IMR-90 (cell line): ENCODE results near the gene ADAMTS8. TPM values are rescaled to one million over a fixed set of nuclear protein-coding genes. Genes with fewer than 3 reads are reported as not detected.
A peak's percentile ranks its signal among the peaks of the same experiment; 100 is the strongest.

Experiments
- ATAC-seq: fragments of 200-7000 bp; cut with Tn5 transposase; 2 replicates; pipeline ENCODE4 v1.9.1; 2020; ENCODE audit warnings: low read depth, mild to moderate bottlenecking, moderate library complexity
- BruUV-seq: library from RNA; stranded (reverse); fragments of 400-500 nt; replicated peaks from 2 replicates; lab custom pipeline; 2021; lab: Mats Ljungman, UMichigan
- CTCF ChIA-PET: fragments of 300-600 bp; formaldehyde crosslinking; extraction: SDS; loops from one replicate; lab custom pipeline; 2021; ENCODE audit warnings: antibody characterized with exemption; lab: Yijun Ruan, JAX
- POLR2A ChIA-PET: fragments of 300-600 bp; sonication (Branson Sonifier 250); formaldehyde crosslinking; loops from one replicate; lab custom pipeline; 2022; ENCODE audit warnings: antibody characterized with exemption; ENCODE audit not compliant: unreplicated experiment; lab: Charles Lee
- DNase-seq: peaks from one replicate; pipeline ENCODE4 v3.0.0; 2013
- H2AFZ ChIP-seq: replicated peaks from 2 replicates; pipeline ENCODE3; 2013; ENCODE audit warnings: low read length, mild to moderate bottlenecking; ENCODE audit not compliant: poor library complexity
- H2AK5ac ChIP-seq: 2 replicates; pipeline ENCODE4 v1.6.1; 2013; ENCODE audit warnings: low read depth, low read length, inconsistent platforms
- H2AK9ac ChIP-seq: replicated peaks from 2 replicates; pipeline ENCODE3; 2013; ENCODE audit warnings: mild to moderate bottlenecking, low read depth, low read length, moderate library complexity; ENCODE audit not compliant: poor library complexity
- H2BK120ac ChIP-seq: 2 replicates; pipeline ENCODE4 v1.6.1; 2013; ENCODE audit warnings: low read depth, low read length, inconsistent platforms
- H2BK15ac ChIP-seq: 3 replicates; pipeline ENCODE4 v1.6.1; 2013; ENCODE audit warnings: low read depth, low read length, inconsistent platforms
- H2BK20ac ChIP-seq: 2 replicates; pipeline ENCODE4 v1.6.1; 2013; ENCODE audit warnings: low read depth, mild to moderate bottlenecking, inconsistent platforms, low read length, moderate library complexity
- H2BK5ac ChIP-seq: 2 replicates; pipeline ENCODE4 v1.6.1; 2013; ENCODE audit warnings: mild to moderate bottlenecking, low read depth, low read length, inconsistent platforms; ENCODE audit not compliant: poor library complexity, severe bottlenecking
- H3K14ac ChIP-seq: replicated peaks from 2 replicates; pipeline ENCODE4 v1.6.1; 2013; ENCODE audit warnings: low read depth, low read length, inconsistent platforms
- H3K18ac ChIP-seq: 2 replicates; pipeline ENCODE4 v1.6.1; 2013; ENCODE audit warnings: low read depth, low read length, control low read depth
- H3K23ac ChIP-seq: 2 replicates; pipeline ENCODE4 v1.6.1; 2013; ENCODE audit warnings: low read depth, low read length, inconsistent platforms
- H3K27ac ChIP-seq: 2 replicates; pipeline ENCODE4 v1.5.1; 2013; ENCODE audit warnings: mild to moderate bottlenecking, control low read depth, low read length; ENCODE audit not compliant: insufficient read depth
- H3K27me3 ChIP-seq: 2 replicates; pipeline ENCODE4 v1.6.1; 2013; ENCODE audit warnings: low read length; ENCODE audit not compliant: control insufficient read depth, insufficient read depth
- H3K36me3 ChIP-seq: 2 replicates; pipeline ENCODE4 v1.6.1; 2013; ENCODE audit warnings: low read length, mixed read lengths; ENCODE audit not compliant: control insufficient read depth, insufficient read depth
- H3K4ac ChIP-seq: 2 replicates; pipeline ENCODE4 v1.6.1; 2013; ENCODE audit warnings: low read depth, low read length, inconsistent platforms
- H3K4me1 ChIP-seq: 2 replicates; pipeline ENCODE4 v1.6.1; 2013; ENCODE audit warnings: low read length, mixed read lengths; ENCODE audit not compliant: control insufficient read depth, insufficient read depth
- H3K4me2 ChIP-seq: 2 replicates; pipeline ENCODE4 v1.6.1; 2013; ENCODE audit warnings: low read depth, mild to moderate bottlenecking, control low read depth, low read length, moderate library complexity
- H3K4me3 ChIP-seq: 2 replicates; pipeline ENCODE4 v1.5.1; 2013; ENCODE audit warnings: low read depth, mild to moderate bottlenecking, control low read depth, low read length, moderate library complexity; ENCODE audit not compliant: insufficient read depth
- H3K56ac ChIP-seq: 2 replicates; pipeline ENCODE4 v1.6.1; 2013; ENCODE audit warnings: low read length, inconsistent platforms; ENCODE audit not compliant: insufficient read depth; ENCODE audit errors: extremely low read depth
- H3K79me1 ChIP-seq, 2 experiments: 2 replicates each; pipeline ENCODE4 v1.6.1; 2013; ENCODE audit warnings: low read length in 2 of 2, inconsistent platforms in 1 of 2, low read depth in 1 of 2
- H3K9ac ChIP-seq: 2 replicates; pipeline ENCODE4 v1.6.1; 2013; ENCODE audit warnings: low read depth, low read length, control low read depth
- H3K9me1 ChIP-seq: 2 replicates; pipeline ENCODE4 v1.6.1; 2013; ENCODE audit warnings: low read length, inconsistent platforms; ENCODE audit not compliant: insufficient read depth
- H3K9me3 ChIP-seq: 2 replicates; pipeline ENCODE4 v1.6.1; 2013; ENCODE audit warnings: low read length; ENCODE audit not compliant: control insufficient read depth, insufficient read depth
- H4K20me1 ChIP-seq: 2 replicates; pipeline ENCODE4 v1.6.1; 2013; ENCODE audit warnings: low read length, inconsistent platforms; ENCODE audit not compliant: insufficient read depth
- H4K5ac ChIP-seq: 2 replicates; pipeline ENCODE4 v1.6.1; 2013; ENCODE audit warnings: mild to moderate bottlenecking, low read depth, low read length, control low read depth
- H4K8ac ChIP-seq, 2 experiments: 2 replicates each; pipeline ENCODE4 v1.6.1; 2013; ENCODE audit warnings: low read depth in 2 of 2, low read length in 2 of 2, control low read depth in 1 of 2, inconsistent platforms in 1 of 2
- H4K91ac ChIP-seq: 2 replicates; pipeline ENCODE4 v1.6.1; 2013; ENCODE audit warnings: low read depth, low read length, inconsistent platforms; ENCODE audit not compliant: insufficient read depth
- BHLHE40 ChIP-seq: fragments of 150-350 bp; IDR thresholded peaks from 2 replicates; pipeline ENCODE4 v1.6.1; 2016; ENCODE audit warnings: mild to moderate bottlenecking, low read depth, low read length
- CHD1 ChIP-seq: IDR thresholded peaks from 2 replicates; pipeline ENCODE4 v1.6.1; 2012; ENCODE audit warnings: low read depth, low read length, improper control_type of control experiment
- ELK1 ChIP-seq: fragments of 150-350 bp; IDR thresholded peaks from 2 replicates; pipeline ENCODE4 v1.6.1; 2016; ENCODE audit warnings: low read depth, mild to moderate bottlenecking, low read length, moderate library complexity, borderline replicate concordance
- MAZ ChIP-seq: IDR thresholded peaks from 2 replicates; pipeline ENCODE4 v1.6.1; 2012; ENCODE audit warnings: low read depth, mild to moderate bottlenecking, low read length, improper control_type of control experiment, moderate library complexity, borderline replicate concordance
- MXI1 ChIP-seq: IDR thresholded peaks from 2 replicates; pipeline ENCODE4 v1.6.1; 2012; ENCODE audit warnings: low read depth, mild to moderate bottlenecking, low read length, moderate library complexity, borderline replicate concordance
- NFE2L2 ChIP-seq: fragments of 150-350 bp; IDR thresholded peaks from 2 replicates; pipeline ENCODE4 v1.6.1; 2016; ENCODE audit warnings: low read depth, mild to moderate bottlenecking, low read length
- RAD21 ChIP-seq: IDR thresholded peaks from 2 replicates; pipeline ENCODE4 v1.6.1; 2012; ENCODE audit warnings: low read length, improper control_type of control experiment
- SMC3 ChIP-seq: fragments of 150-350 bp; IDR thresholded peaks from 2 replicates; pipeline ENCODE4 v1.6.1; 2016; ENCODE audit warnings: low read depth, mild to moderate bottlenecking, antibody characterized with exemption, low read length, moderate library complexity
- WGBS, 2 experiments: methylation state at CpG; one replicate each; pipeline versions ENCODE4 v1.1.5 to v1.1.7; 2013; ENCODE audit warnings: missing lambda C conversion rate in 2 of 2; ENCODE audit not compliant: insufficient read length in 1 of 2; ENCODE audit errors: extremely low coverage in 2 of 2; 5-methylcytosine and 5-hydroxymethylcytosine counted together
- dilution Hi-C: fragments of 300-500 bp; cut with HindIII; formaldehyde crosslinking; loops from one replicate; pipeline ENCODE4 v1.14.3; 2018; ENCODE audit warnings: low sequenced_read_pairs; ENCODE audit not compliant: unreplicated experiment
- in situ Hi-C: fragments of 300-500 bp; cut with MboI; formaldehyde crosslinking; loops from 3 replicates; pipeline ENCODE4 v1.14.3; 2019; ENCODE audit warnings: low sequenced_read_pairs, inconsistent platforms, mixed read lengths
- intact Hi-C: fragments of 100-400 bp; cut with micrococcal nuclease; formaldehyde crosslinking; loops from 2 replicates; pipeline ENCODE4 v1.10.0; 2022
- polyA plus RNA-seq, 3 experiments: library from polyadenylated mRNA; depleted of rRNA; stranded (reverse); fragments of >200 nt; gene quantifications; 2 replicates each; pipeline ENCODE4 v1.2.3, GENCODE V29; 2012; ENCODE audit warnings: low replicate concordance in 1 of 3
- total RNA-seq: library from RNA; depleted of rRNA; stranded (reverse); fragments of >200 nt; gene quantifications from 2 replicates; pipeline ENCODE4 v1.2.3, GENCODE V29; 2012
- TF ChIP-seq, protein P1 (sequence below): conservative IDR thresholded peaks from 2 replicates; pipeline ENCODE4 v1.5.1; 2012; ENCODE audit warnings: mild to moderate bottlenecking, low read depth, low read length, improper control_type of control experiment

The ADAMTS8 gene
- total and polyA plus RNA-seq, 2 of the 4 experiments (the other 2 are of a cell fraction) = under 0.01 to 0.60 TPM

DNA sequence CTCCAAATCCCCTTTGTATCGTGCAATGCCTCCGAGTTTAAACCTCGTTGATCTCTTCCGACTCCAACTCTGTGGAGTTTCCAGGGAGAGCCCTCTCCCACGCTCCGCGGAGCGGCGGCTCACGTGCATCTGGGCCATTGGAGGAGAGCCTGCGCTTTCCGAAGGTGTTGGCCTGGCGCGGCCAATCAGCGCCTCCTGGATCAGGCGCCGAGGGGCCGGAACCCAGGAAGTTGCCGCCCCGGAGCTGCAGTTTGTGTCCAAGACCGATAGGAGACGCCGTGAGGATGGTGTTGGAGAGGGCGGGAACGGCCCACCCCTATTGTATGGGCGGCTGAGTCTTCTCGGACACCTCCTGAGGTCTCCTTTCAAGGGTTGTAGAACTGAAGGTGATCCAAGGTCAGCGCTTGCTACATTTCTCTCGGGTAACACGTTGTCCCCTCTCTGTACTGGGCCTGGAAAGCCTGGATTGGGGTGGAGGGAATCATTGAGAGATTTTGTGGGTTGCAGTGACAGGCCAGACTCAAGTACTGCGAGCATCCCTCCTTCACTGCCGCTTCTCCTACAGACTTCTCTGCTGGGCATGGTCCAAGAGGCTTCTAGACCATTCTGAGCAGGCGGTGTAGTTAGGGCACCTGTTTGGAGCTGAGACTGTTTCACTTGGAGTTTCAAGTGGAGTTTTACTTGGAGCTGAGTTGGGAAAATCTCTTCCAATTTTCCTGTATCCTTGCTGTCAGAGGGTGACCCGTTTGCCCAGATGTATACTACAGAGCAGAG, 21.8 kb upstream of the ADAMTS8 start:
- dilution Hi-C loops (loop anchor here (25.0 kb wide), 1 partner anchor 412 kb away; no protein-coding TSS in a partner anchor), intact Hi-C loops (loop anchor here (1.0 to 5.0 kb wide), 5 partner anchors 73 to 392 kb away; no protein-coding TSS in a partner anchor), in situ Hi-C loops (loop anchor here (10.0 kb wide), 1 partner anchor 385 kb away; no protein-coding TSS in a partner anchor)
- Histone ChIP-seq H4K20me1 (peaks cover 5% of the 10 kb centered on the region), H3K4ac (peak overlapping the region; percentile 56; the same call in 1 of the 2 replicates), H3K4me3 (peak overlapping the region; percentile 81), H2BK5ac (no peak overlapping the region), H4K8ac (peak overlapping the region; percentile 23 to 54; a peak in 2 of 4 replicates), H2BK120ac (peak overlapping the region; percentile 44), H3K14ac (peak overlapping the region; percentile 31), H3K79me1 (peaks cover 2 to 5% of the 10 kb centered on the region in 2 experiments; a peak in 2 of 4 replicates), H3K9me3 (no peaks in the 10 kb centered on the region), H3K4me2 (peak overlapping the region; percentile 95), H2AFZ (peak overlapping the region; percentile 95), H3K9me1 (peaks cover 16% of the 10 kb centered on the region), H2BK15ac (peak overlapping the region; percentile 27; the same call in 2 of the 3 replicates), H3K23ac (peak overlapping the region; percentile 86), H3K18ac (peak overlapping the region; percentile 5; the same call in 1 of the 2 replicates), H3K36me3 (peaks cover 24% of the 10 kb centered on the region; the same call in 1 of the 2 replicates), H2BK20ac (no peak overlapping the region; the same call in 1 of the 2 replicates), H3K9ac (peak overlapping the region; percentile 70), H3K27ac (peak overlapping the region; percentile 40), H2AK5ac (peak overlapping the region; percentile 52), H3K4me1 (peaks cover 15% of the 10 kb centered on the region), H2AK9ac (peak overlapping the region; percentile 62), H3K27me3 (0 out of 2 replicates have a peak, but pooled peaks cover 2% of the 10 kb centered on the region), H4K5ac (no peak overlapping the region; the same call in 1 of the 2 replicates), H3K56ac (no peak overlapping the region), H4K91ac (peak overlapping the region; percentile 76)
- ATAC-seq = peak; percentile 56
- DNase-seq = peak; percentile 82
- ChIA-PET CTCF (interaction anchor here (0.5 to 1.5 kb wide), 6 partner anchors 15 to 412 kb away, joined by 3 to 6 read pairs (median 4); no protein-coding TSS in a partner anchor), POLR2A (no interaction called here)
- WGBS, 2 experiments = 6% methylated on average over 3 of the region's 34 CpGs; no CpG with 5 or more reads in 1 of the 2 experiments
- TF ChIP-seq NFE2L2 (no peak), SMC3 (peak; percentile 54), RAD21 (peak; percentile 76), ELK1 (no peak), CHD1 (no peak), BHLHE40 (peak; percentile 92), MAZ (peak; percentile 38; the same call in 1 of the 2 replicates), MXI1 (peak; percentile 59; the same call in 1 of the 2 replicates)
- TF ChIP-seq, protein P1, sequence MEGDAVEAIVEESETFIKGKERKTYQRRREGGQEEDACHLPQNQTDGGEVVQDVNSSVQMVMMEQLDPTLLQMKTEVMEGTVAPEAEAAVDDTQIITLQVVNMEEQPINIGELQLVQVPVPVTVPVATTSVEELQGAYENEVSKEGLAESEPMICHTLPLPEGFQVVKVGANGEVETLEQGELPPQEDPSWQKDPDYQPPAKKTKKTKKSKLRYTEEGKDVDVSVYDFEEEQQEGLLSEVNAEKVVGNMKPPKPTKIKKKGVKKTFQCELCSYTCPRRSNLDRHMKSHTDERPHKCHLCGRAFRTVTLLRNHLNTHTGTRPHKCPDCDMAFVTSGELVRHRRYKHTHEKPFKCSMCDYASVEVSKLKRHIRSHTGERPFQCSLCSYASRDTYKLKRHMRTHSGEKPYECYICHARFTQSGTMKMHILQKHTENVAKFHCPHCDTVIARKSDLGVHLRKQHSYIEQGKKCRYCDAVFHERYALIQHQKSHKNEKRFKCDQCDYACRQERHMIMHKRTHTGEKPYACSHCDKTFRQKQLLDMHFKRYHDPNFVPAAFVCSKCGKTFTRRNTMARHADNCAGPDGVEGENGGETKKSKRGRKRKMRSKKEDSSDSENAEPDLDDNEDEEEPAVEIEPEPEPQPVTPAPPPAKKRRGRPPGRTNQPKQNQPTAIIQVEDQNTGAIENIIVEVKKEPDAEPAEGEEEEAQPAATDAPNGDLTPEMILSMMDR = peak; percentile 76
- BruUV-seq = no TSS peak
